Neural cell (in vitro differentiated cells): ENCODE data around the gene CFAP45. TPM values are rescaled to one million over a fixed set of nuclear protein-coding genes. Genes with fewer than 3 reads are reported as not detected.

Source experiments
- H2AFZ ChIP-seq: fragments of 200-600, 300-800 bp; sonication (generic), shearing (Covaris generic); 2 replicates; pipeline ENCODE4 v1.6.0; 2014; ENCODE audit warnings: low read depth, mild to moderate bottlenecking, antibody characterized with exemption, low read length, moderate library complexity
- H3F3A ChIP-seq: fragments of 200-600 bp; shearing (Covaris generic); 2 replicates; pipeline ENCODE4 v1.6.1; 2016; ENCODE audit warnings: mild to moderate bottlenecking, moderate library complexity, mixed read lengths, antibody characterized with exemption, low read length; ENCODE audit not compliant: insufficient read depth, poor library complexity, severe bottlenecking
- H3K27ac ChIP-seq: fragments of 200-600, 300-800 bp; sonication (generic), shearing (Covaris generic); 2 replicates; pipeline ENCODE4 v1.5.1; 2014; ENCODE audit warnings: mild to moderate bottlenecking, low read length, moderate library complexity
- H3K27me3 ChIP-seq: fragments of 300-800, 200-600 bp; sonication (generic), shearing (Covaris generic); 2 replicates; pipeline ENCODE4 v1.6.0; 2014; ENCODE audit warnings: mild to moderate bottlenecking, low read depth, low read length, moderate library complexity; ENCODE audit not compliant: insufficient read depth
- H3K36me3 ChIP-seq: fragments of 300-800, 200-600 bp; sonication (generic), shearing (Covaris generic); 2 replicates; pipeline ENCODE4 v1.5.1; 2014; ENCODE audit warnings: mild to moderate bottlenecking, antibody characterized with exemption, low read length, moderate library complexity; ENCODE audit not compliant: insufficient read depth
- H3K4me2 ChIP-seq: fragments of 300-800, 200-600 bp; sonication (generic), shearing (Covaris generic); 2 replicates; pipeline ENCODE4 v1.6.0; 2014; ENCODE audit warnings: mild to moderate bottlenecking, low read length
- H3K4me3 ChIP-seq: fragments of 300-800, 200-600 bp; sonication (generic), shearing (Covaris generic); 2 replicates; pipeline ENCODE4 v1.5.1; 2014; ENCODE audit warnings: mild to moderate bottlenecking, low read length, moderate library complexity
- H3K79me2 ChIP-seq: fragments of 200-600 bp; shearing (Covaris generic); replicated peaks from 2 replicates; pipeline ENCODE4 v1.6.0; 2014; ENCODE audit warnings: mild to moderate bottlenecking, low read length, moderate library complexity; ENCODE audit not compliant: insufficient read depth
- H3K9ac ChIP-seq: fragments of 300-800, 200-600 bp; sonication (generic), shearing (Covaris generic); 2 replicates; pipeline ENCODE4 v1.6.1; 2016; ENCODE audit warnings: mild to moderate bottlenecking, low read length, mixed read lengths
- H3K9me2 ChIP-seq: fragments of 200-600 bp; shearing (Covaris generic); 2 replicates; pipeline ENCODE4 v1.6.1; 2016; ENCODE audit warnings: mild to moderate bottlenecking, low read length, mixed read lengths; ENCODE audit not compliant: insufficient read depth
- H3K9me3 ChIP-seq: fragments of 200-600, 300-800 bp; sonication (generic), shearing (Covaris generic); 2 replicates; pipeline ENCODE4 v1.6.1; 2016; ENCODE audit warnings: mild to moderate bottlenecking, mixed run types, low read length, moderate library complexity, mixed read lengths
- H4K20me1 ChIP-seq: fragments of 200-600 bp; shearing (Covaris generic); 2 replicates; pipeline ENCODE4 v1.6.1; 2016; ENCODE audit warnings: mild to moderate bottlenecking, mixed run types; ENCODE audit not compliant: insufficient read depth
- EP300 ChIP-seq: fragments of 450-650 bp; conservative IDR thresholded peaks from 2 replicates; pipeline ENCODE4 v1.6.1; 2014; ENCODE audit warnings: antibody characterized with exemption, mild to moderate bottlenecking, moderate library complexity; ENCODE audit not compliant: poor library complexity, severe bottlenecking
- EZH2 ChIP-seq: fragments of 200-600, 300-800 bp; shearing (Covaris generic), sonication (generic); IDR thresholded peaks from 2 replicates; pipeline ENCODE4 v1.6.1; 2014; ENCODE audit warnings: antibody characterized with exemption, low read length, borderline replicate concordance, mild to moderate bottlenecking; ENCODE audit not compliant: insufficient read depth, poor library complexity, severe bottlenecking
- MXI1 ChIP-seq: fragments of 450-650 bp; conservative IDR thresholded peaks from 2 replicates; pipeline ENCODE4 v1.6.1; 2014; ENCODE audit warnings: antibody characterized with exemption, mild to moderate bottlenecking; ENCODE audit not compliant: poor library complexity, severe bottlenecking
- POLR2AphosphoS5 ChIP-seq: IDR thresholded peaks from 2 replicates; pipeline ENCODE4 v1.6.1; 2012
- RAD21 ChIP-seq: fragments of 450-650 bp; conservative IDR thresholded peaks from 2 replicates; pipeline ENCODE4 v1.6.1; 2014; ENCODE audit warnings: antibody characterized with exemption, mild to moderate bottlenecking, moderate library complexity
- SMC3 ChIP-seq: fragments of 450-650 bp; conservative IDR thresholded peaks from 2 replicates; pipeline ENCODE4 v1.6.1; 2014; ENCODE audit warnings: antibody characterized with exemption, mild to moderate bottlenecking, moderate library complexity; ENCODE audit not compliant: poor library complexity
- TAF1 ChIP-seq: IDR thresholded peaks from 2 replicates; pipeline ENCODE4 v1.6.1; 2012; ENCODE audit warnings: low read depth
- polyA plus RNA-seq: library from polyadenylated mRNA; depleted of rRNA; stranded (reverse); fragments of >200 nt; gene quantifications from 2 replicates; pipeline ENCODE4 v1.2.3, GENCODE V29; 2014
- TF ChIP-seq, protein P1 (sequence below): fragments of 450-650 bp; IDR thresholded peaks from 2 replicates; pipeline ENCODE4 v1.5.1; 2014; ENCODE audit warnings: antibody characterized with exemption, mild to moderate bottlenecking, moderate library complexity; ENCODE audit not compliant: poor library complexity, severe bottlenecking
- TF ChIP-seq, protein P2 (sequence below): IDR thresholded peaks from 2 replicates; pipeline ENCODE4 v1.6.1; 2012; ENCODE audit warnings: borderline replicate concordance

The CFAP45 gene
- polyA plus RNA-seq, 1 donor from 2014 or later = 0.12 TPM

DNA sequence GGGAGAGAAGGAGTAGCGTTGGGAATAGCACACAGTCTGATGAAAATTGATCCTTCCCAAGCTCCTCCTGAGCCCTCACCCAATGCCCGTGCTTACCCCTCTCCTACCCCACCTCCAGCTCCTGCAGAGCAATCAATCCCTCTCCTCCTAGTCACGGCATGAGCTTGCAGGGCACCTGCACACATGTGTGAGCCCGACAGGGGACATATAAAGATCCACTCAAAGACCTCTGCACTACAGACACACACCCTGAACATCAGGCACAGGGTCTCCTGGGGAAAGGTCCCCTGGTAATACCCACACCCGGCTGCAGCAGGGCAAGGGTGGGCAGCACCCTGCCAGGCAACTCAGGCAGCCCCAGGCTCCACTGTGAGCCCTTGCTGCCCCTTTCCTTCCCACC, 37.9 kb downstream of the CFAP45 start:
- no peaks in the 10 kb centered on the region for H3K9me2 ChIP-seq
- TF ChIP-seq SMC3 = no peak
- TF ChIP-seq TAF1 = no peak
- no peak for TF ChIP-seq RAD21
- TF ChIP-seq MXI1 = no peak
- TF ChIP-seq EP300 = no peak
- no peak for TF ChIP-seq POLR2AphosphoS5
- TF ChIP-seq, protein P1, sequence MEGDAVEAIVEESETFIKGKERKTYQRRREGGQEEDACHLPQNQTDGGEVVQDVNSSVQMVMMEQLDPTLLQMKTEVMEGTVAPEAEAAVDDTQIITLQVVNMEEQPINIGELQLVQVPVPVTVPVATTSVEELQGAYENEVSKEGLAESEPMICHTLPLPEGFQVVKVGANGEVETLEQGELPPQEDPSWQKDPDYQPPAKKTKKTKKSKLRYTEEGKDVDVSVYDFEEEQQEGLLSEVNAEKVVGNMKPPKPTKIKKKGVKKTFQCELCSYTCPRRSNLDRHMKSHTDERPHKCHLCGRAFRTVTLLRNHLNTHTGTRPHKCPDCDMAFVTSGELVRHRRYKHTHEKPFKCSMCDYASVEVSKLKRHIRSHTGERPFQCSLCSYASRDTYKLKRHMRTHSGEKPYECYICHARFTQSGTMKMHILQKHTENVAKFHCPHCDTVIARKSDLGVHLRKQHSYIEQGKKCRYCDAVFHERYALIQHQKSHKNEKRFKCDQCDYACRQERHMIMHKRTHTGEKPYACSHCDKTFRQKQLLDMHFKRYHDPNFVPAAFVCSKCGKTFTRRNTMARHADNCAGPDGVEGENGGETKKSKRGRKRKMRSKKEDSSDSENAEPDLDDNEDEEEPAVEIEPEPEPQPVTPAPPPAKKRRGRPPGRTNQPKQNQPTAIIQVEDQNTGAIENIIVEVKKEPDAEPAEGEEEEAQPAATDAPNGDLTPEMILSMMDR = no peak
- TF ChIP-seq, protein P2, sequence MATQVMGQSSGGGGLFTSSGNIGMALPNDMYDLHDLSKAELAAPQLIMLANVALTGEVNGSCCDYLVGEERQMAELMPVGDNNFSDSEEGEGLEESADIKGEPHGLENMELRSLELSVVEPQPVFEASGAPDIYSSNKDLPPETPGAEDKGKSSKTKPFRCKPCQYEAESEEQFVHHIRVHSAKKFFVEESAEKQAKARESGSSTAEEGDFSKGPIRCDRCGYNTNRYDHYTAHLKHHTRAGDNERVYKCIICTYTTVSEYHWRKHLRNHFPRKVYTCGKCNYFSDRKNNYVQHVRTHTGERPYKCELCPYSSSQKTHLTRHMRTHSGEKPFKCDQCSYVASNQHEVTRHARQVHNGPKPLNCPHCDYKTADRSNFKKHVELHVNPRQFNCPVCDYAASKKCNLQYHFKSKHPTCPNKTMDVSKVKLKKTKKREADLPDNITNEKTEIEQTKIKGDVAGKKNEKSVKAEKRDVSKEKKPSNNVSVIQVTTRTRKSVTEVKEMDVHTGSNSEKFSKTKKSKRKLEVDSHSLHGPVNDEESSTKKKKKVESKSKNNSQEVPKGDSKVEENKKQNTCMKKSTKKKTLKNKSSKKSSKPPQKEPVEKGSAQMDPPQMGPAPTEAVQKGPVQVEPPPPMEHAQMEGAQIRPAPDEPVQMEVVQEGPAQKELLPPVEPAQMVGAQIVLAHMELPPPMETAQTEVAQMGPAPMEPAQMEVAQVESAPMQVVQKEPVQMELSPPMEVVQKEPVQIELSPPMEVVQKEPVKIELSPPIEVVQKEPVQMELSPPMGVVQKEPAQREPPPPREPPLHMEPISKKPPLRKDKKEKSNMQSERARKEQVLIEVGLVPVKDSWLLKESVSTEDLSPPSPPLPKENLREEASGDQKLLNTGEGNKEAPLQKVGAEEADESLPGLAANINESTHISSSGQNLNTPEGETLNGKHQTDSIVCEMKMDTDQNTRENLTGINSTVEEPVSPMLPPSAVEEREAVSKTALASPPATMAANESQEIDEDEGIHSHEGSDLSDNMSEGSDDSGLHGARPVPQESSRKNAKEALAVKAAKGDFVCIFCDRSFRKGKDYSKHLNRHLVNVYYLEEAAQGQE = no peak
- TF ChIP-seq EZH2 = no peak
- no peaks in the 10 kb centered on the region for H3K36me3 ChIP-seq
- H3K9ac ChIP-seq = no peak overlapping the region
- peaks cover 8% of the 10 kb centered on the region for H3K27me3 ChIP-seq
- H3K27ac ChIP-seq = no peak overlapping the region
- no peak overlapping the region for H2AFZ ChIP-seq
- H4K20me1 ChIP-seq = no peaks in the 10 kb centered on the region
- no peak overlapping the region for H3K4me3 ChIP-seq
- no peak overlapping the region for H3K4me2 ChIP-seq
- no peaks in the 10 kb centered on the region for H3K79me2 ChIP-seq
- H3K9me3 ChIP-seq = no peaks in the 10 kb centered on the region
- no peaks in the 10 kb centered on the region for H3F3A ChIP-seq

DNA sequence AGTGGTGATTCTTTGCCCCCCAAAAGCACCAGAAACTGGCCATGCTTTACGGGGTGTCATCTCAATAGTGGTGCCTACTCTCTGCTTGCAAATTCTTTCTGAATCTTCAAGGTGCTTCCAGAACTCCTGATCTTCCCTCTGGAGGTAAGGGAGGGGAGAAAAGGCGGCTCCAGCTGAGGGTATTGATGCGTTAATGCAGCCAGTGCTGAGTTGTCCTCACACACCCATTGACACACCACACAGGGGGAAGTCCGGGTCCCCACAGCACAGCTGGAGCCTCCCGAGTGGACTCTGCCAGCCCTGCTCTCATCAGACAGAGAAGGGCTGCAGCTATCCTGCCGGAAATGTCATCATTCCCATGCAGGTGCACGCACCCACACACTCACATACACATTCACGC, 38.7 kb downstream of the CFAP45 start:
- Histone ChIP-seq H4K20me1 (no peaks in the 10 kb centered on the region), H2AFZ (no peak overlapping the region), H3K9me3 (no peaks in the 10 kb centered on the region), H3K27ac (no peak overlapping the region), H3K79me2 (no peaks in the 10 kb centered on the region), H3K9ac (no peak overlapping the region), H3K36me3 (no peaks in the 10 kb centered on the region), H3K27me3 (peaks cover 13% of the 10 kb centered on the region), H3K4me2 (no peak overlapping the region), H3K9me2 (no peaks in the 10 kb centered on the region), H3F3A (no peaks in the 10 kb centered on the region), H3K4me3 (no peak overlapping the region)
- TF ChIP-seq MXI1 (no peak), TAF1 (no peak), SMC3 (no peak), EZH2 (no peak), RAD21 (no peak)
- TF ChIP-seq, protein P2 = no peak
- TF ChIP-seq, protein P1 = no peak
